ENCODE measurements around the gene MIS12. TPM values are rescaled to one million over a fixed set of nuclear protein-coding genes. Genes with fewer than 3 reads are reported as not detected.

Gene MIS12
- total RNA-seq, 1 experiment from 2014 or later = 14.7 TPM

- TF ChIP-seq JUND (IDR thresholded peaks at IDR 0.05) (no peak), CBX3 (IDR thresholded peaks at IDR 0.05; ENCODE audit: low read depth) (no peak), ZFX (IDR thresholded peaks at IDR 0.05) (no peak), CEBPB (IDR thresholded peaks at IDR 0.05; ENCODE audit: low read depth) (no peak), ZNF274 (IDR thresholded peaks at IDR 0.05; ENCODE audit: low read depth, low read length) (no peak), POLR2AphosphoS5 (IDR thresholded peaks at IDR 0.05; ENCODE audit: low read depth, low read length) (no peak)
Observed at GRCh38 chr17:5439446-5439764, 47.0 kb upstream of the MIS12 start (continued).

GRCh38 chr17:5443728-5444127 lies 42.6 kb upstream of the MIS12 start:
- H4K20me1 ChIP-seq (ENCODE audit: insufficient read depth) = no peaks in the 10 kb centered on the region
- H3K9ac ChIP-seq (ENCODE audit: low read length) = no peak overlapping the region
- H3K4me3 ChIP-seq (replicated peaks in 1 of 2; ENCODE audit: low read depth in 1 of 2, low read length in 2 of 2) = no peak overlapping the region
- intact Hi-C loops (cut with micrococcal nuclease) = no loop called here
- no TSS peak for BruUV-seq (replicated peaks)
- H3K4me1 ChIP-seq (ENCODE audit: control insufficient read depth in 1 of 2, insufficient read depth in 2 of 2, low read length in 2 of 2) = peaks cover 4 to 9% of the 10 kb centered on the region in 2 experiments; a peak in 3 of 4 replicates
- POLR2A ChIA-PET = no interaction called here
- RAD21 ChIA-PET (ENCODE audit: low non-redundant PET in 1 of 2, low total read pairs in 2 of 2, uncharacterized antibody in 2 of 2, unreplicated experiment in 2 of 2) = no interaction called here
- no peaks in the 10 kb centered on the region for H3K9me3 ChIP-seq (ENCODE audit: control insufficient read depth in 1 of 2, insufficient read depth in 1 of 2, low read depth in 1 of 2, low read length in 2 of 2)
- DNase-seq (ENCODE audit: low read depth, low spot score) = no peak
- H3K27ac ChIP-seq (ENCODE audit: low read depth, low read length) = no peak overlapping the region
- TF ChIP-seq ZBTB33 (IDR thresholded peaks at IDR 0.05; ENCODE audit: extremely low read depth, insufficient replicate concordance, low read length) = no peak
- no peak for TF ChIP-seq SRF (IDR thresholded peaks at IDR 0.05; ENCODE audit: low read depth)
- no peak for TF ChIP-seq POLR2A (IDR thresholded peaks at IDR 0.05; ENCODE audit: borderline replicate concordance, extremely low read depth, insufficient read depth, insufficient read length)
- TF ChIP-seq EZH2 (IDR thresholded peaks at IDR 0.05) = no peak
- no peak for TF ChIP-seq YY1 (IDR thresholded peaks at IDR 0.05; ENCODE audit: extremely low read depth, insufficient replicate concordance, low read depth, low read length)
- no peak for TF ChIP-seq TCF7L2 (IDR thresholded peaks at IDR 0.05; ENCODE audit: borderline replicate concordance, extremely low read depth, insufficient read depth, insufficient read length)
- TF ChIP-seq CBX3 (IDR thresholded peaks at IDR 0.05; ENCODE audit: low read depth) = no peak
- no peak for TF ChIP-seq EZH2phosphoT487 (IDR thresholded peaks at IDR 0.05; ENCODE audit: borderline replicate concordance)
- no peak for TF ChIP-seq FOSL1 (IDR thresholded peaks at IDR 0.05; ENCODE audit: low read depth)
- no peak for TF ChIP-seq ELF1 (IDR thresholded peaks at IDR 0.05; ENCODE audit: borderline replicate concordance, low read depth)
- TF ChIP-seq SIN3A (IDR thresholded peaks at IDR 0.05; ENCODE audit: low read depth) = no peak
- no peak for TF ChIP-seq REST (IDR thresholded peaks at IDR 0.05; ENCODE audit: low read depth)
- TF ChIP-seq CEBPB (IDR thresholded peaks at IDR 0.05; ENCODE audit: low read depth) = no peak
- TF ChIP-seq JUND (IDR thresholded peaks at IDR 0.05) = no peak
- no peak for TF ChIP-seq ZFX (IDR thresholded peaks at IDR 0.05)
- no peak for TF ChIP-seq RAD21 (IDR thresholded peaks at IDR 0.05; ENCODE audit: low read depth)
- no peak for TF ChIP-seq EGR1 (IDR thresholded peaks at IDR 0.05; ENCODE audit: low read depth)
- TF ChIP-seq POLR2AphosphoS5 (IDR thresholded peaks at IDR 0.05; ENCODE audit: low read depth, low read length) = no peak
- peaks cover 27 to 41% of the 10 kb centered on the region in 2 experiments for H3K36me3 ChIP-seq (ENCODE audit: control insufficient read depth in 1 of 2, insufficient read depth in 2 of 2, low read length in 2 of 2)
- no peak overlapping the region for H3K4me2 ChIP-seq (ENCODE audit: low read length)
- ATAC-seq = no peak
- no peak overlapping the region for H2AFZ ChIP-seq (ENCODE audit: low read depth, low read length, poor library complexity, severe bottlenecking)
- no peaks in the 10 kb centered on the region for H3K27me3 ChIP-seq (ENCODE audit: insufficient read depth, low read length)
- peaks cover 29% of the 10 kb centered on the region for H3K79me2 ChIP-seq (ENCODE audit: insufficient read depth, low read length)
- no peaks in the 10 kb centered on the region for H3K9me2 ChIP-seq (ENCODE audit: insufficient read depth)
- CTCF ChIA-PET = no interaction called here
